Dermis blood vessel endothelial cell (primary cell): ENCODE results near the gene CLDN16. TPM values are rescaled to one million over a fixed set of nuclear protein-coding genes. Genes with fewer than 3 reads are reported as not detected.

ENCODE experiments used
- DNase-seq: peaks from one replicate; pipeline ENCODE4 v3.0.0; 2010
- total RNA-seq: library from RNA; depleted of rRNA; stranded (reverse); fragments of >200 nt; gene quantifications from 2 replicates; pipeline ENCODE4 v1.2.3, GENCODE V29; 2014

Gene CLDN16
- total RNA-seq, 1 donor from 2014 or later = 0.34 TPM

DNA sequence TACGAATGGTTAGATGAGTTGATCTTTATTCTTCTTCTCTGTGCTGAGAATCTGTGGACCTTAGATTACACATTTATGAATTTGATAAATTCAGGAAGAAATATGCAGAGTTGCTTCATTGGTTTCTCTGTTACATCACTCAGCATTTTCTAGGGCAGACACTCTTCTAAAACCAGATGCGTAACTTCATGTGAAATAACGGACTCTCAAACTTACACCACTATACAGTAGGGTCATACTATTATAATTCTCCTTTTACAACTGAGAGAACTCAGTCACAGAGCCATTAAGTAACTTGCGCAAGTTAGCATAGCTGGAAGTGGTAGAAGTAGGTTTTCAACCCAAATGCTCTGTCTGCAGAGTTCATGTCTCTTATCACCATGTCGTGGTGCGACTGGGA, 56.0 kb downstream of the CLDN16 start:
- DNase-seq = no peak

DNA sequence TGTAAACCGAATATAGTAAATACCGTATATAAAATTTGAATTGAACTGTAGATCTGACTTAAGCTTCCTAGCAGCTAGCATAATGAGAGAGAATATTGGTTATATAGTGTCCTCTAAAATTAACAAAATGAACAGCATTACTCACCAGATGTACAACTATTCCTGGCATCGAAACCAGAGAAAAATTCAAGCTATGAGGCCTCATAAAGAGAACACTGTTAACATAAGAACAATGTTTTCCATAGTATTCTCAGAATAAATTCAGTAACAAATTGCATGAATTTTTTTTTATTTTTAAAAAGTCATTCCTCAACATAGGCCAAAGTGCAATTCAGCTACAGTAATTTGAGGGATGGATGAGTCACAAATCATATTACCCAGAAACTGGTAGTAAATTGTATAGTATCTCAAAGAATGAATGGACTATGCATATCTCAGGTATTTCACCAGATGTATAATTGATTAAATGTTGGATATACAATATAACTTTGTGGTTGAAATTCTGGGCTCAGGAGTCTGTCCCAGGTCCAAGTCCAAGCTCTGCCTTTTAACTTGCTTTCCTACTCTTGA, 56.7 kb downstream of the CLDN16 start:
- no peak for DNase-seq

DNA sequence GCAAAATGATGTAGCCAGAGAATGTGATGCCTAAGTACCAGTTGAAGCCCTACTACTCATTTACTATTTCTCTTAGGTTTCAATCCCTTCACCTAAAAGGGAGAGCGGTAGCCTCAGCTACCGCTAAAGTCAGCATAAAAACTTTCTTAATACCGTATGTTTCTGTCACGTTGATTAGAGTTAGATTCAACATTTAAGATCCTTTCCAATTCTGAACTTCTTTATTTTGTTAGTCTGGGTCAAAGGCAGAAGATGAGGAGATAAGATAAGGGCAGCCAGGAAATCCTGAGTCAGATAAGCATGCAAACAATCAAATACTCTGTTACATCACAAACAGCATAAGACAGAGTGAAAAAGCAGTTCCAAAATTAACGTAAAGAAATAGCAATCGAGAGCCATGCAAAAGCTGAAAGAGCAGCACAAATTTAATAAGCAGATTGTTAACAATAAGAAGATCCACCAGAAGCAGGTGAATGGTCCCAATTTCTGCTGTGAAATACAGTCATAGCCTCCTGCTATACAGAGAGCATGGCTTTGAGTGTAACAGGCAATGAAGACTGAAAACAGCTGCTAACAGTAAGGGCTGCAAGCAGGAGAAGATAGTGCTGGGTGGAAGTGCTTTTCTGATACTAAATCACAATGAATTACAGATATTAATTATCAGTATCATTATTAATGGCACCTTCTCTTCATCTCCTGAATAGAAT, 58.8 kb downstream of the CLDN16 start:
- DNase-seq = peak; percentile 5

DNA sequence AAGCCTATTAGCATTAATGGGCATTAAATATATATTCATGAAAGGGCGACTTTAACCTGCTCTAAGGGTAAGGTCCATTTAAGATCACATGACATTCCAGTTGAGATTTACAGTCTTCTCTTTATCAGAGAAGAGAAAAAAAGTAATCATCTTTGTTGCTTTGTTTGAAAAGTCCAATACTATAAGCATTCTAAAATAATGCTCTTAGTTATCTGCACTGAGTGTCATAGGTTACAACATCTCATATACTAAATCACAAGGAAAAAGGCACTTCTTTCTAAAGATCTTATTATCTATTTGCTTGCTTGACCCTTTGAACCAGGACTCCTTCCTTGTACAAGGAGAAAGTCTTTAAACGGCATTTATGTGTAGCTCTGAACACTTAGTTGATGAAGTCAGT, 60.3 kb downstream of the CLDN16 start:
- DNase-seq = no peak

DNA sequence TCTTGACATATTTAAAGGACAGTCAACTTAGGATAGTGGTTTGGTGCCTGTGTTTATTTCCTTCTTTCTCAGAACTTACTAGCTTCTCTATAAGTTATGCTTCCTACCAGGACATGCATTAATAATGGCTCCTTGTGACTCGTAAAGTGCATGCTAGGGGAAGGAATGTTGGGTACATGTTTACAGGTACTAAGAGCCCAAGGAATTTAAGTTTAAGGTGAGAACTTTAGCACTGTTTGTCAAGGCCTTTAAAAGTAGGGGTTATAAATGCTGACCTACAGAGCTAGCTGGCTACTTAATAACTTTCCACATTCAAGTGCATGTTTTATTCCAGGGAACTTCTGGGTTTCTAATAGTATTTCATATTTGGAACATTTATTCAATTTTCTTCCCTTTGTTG, 61.8 kb downstream of the CLDN16 start, which contains the start of gene TMEM207:
Gene TMEM207, minus strand, starts transcription at position 101 of the 400 bp plus-strand sequence. Its CDS starts 92 bp downstream, at position 9.
- DNase-seq = no peak

DNA sequence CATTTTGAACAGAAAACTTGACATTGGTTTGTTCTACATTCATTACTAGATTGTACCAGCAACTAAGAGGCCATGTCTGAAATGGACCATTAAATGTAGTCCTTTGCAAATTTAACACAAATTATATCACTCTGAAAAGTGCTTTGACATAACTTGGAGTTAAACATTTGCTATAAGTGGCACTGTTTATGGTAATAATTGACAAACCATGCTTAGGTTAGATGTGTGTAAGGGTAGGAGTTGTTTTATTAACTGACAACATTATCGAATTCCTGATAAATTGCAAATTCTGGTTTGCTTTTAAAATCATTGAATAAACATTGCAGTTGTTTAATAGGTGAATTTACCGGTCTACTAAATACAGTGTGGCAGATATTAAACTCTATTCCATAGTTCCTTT, 67.9 kb downstream of the CLDN16 start:
- no peak for DNase-seq

DNA sequence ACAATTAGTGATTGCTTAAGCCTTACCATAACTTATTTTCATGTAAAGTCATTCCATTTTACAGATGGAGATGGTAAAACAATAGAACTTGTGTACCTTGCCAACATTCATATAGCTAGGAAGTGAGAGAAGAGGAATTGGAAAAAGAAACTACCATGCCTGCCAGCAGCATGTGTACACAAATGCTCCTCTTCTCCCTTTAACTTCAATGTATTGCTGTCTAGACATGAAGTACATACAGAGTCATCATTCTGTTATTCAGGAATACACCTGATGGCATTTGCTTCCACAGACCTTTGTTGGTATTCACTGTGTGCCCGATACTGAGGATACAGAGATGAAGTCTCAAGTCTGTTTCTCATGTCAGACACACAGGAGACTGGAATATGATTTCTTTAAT, 68.8 kb downstream of the CLDN16 start:
- no peak for DNase-seq

DNA sequence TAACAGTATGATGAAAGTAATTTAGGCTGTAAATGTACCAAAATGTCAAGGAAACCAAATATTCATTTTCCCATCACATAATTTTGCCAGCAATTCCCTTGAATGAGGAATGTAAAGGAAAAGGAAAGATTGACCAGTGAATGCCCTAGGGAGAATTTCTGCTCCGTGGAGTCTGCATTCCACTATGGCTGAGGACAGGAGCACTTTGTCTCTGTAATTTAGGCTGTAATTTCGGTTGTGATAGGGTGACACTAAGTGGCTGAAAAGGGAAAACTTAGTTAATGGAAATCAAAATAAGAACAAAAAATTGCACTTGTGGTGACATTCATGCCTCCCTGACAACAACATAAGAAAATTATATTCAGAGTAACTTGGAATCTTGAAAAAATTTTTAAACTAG, 70.1 kb downstream of the CLDN16 start:
- no peak for DNase-seq

Other genes with a start within 250 kb of the CLDN16 start
- gene CLDN1, start 65.7 kb upstream of the CLDN16 start, total RNA-seq = 0.68 and 0.79 TPM in 2 replicates
- gene TMEM207, start 61.7 kb downstream of the CLDN16 start, total RNA-seq = not detected in 2 replicates
- 3.5 and 6.3 TPM in 2 replicates for gene IL1RAP, start 125.9 kb downstream of the CLDN16 start, total RNA-seq